ENCODE results near the gene HK2. TPM values are rescaled to one million over a fixed set of nuclear protein-coding genes. Genes with fewer than 3 reads are reported as not detected.
"Not testable (repeated sequence)": the region's sequence is repeated elsewhere in the genome, so short reads cannot be mapped to it uniquely, and the experiment has no call there.

Gene HK2
- total RNA-seq, 2 experiments from 2014 or later: 7.7 to 8.9 TPM

GRCh38 chr2:74894272-74894981, 60.5 kb downstream of the HK2 start:
- H3K27me3 Mint-ChIP-seq: no peaks in the 10 kb centered on the region
- ChIA-PET POLR2A (no interaction called here), CTCF (no interaction called here)
- Histone ChIP-seq H3K9me3 (ENCODE audit: control insufficient read depth in 1 of 2, insufficient read depth in 1 of 2, low read length in 2 of 2) (peaks cover 4 to 8% of the 10 kb centered on the region in 2 experiments), H3K27ac (ENCODE audit: low read depth in 1 of 2, low read length in 2 of 2) (no peak overlapping the region), H3K4me3 (ENCODE audit: low read length) (no peak overlapping the region), H3K4me1 (ENCODE audit: insufficient read depth, low read length) (no peaks in the 10 kb centered on the region), H3K27me3 (ENCODE audit: control insufficient read depth in 1 of 2, insufficient read depth in 2 of 2, low read length in 2 of 2) (no peaks in the 10 kb centered on the region), H3K36me3 (ENCODE audit: insufficient read depth, low read length) (no peaks in the 10 kb centered on the region)
- H3K4me1 Mint-ChIP-seq (ENCODE audit: low read depth): no peaks in the 10 kb centered on the region
- DNase-seq (no peak), ATAC-seq (ENCODE audit: poor library complexity) (no peak)
- no peak overlapping the region for H3K27ac Mint-ChIP-seq
- H3K36me3 Mint-ChIP-seq (ENCODE audit: low read depth): peaks cover 68% of the 10 kb centered on the region
- no peak for TF ChIP-seq CTCF (IDR thresholded peaks at IDR 0.05)
- H3K4me3 Mint-ChIP-seq: no peak overlapping the region
- peaks cover 1% of the 10 kb centered on the region for H3K9me3 Mint-ChIP-seq
- intact Hi-C loops (cut with DNase I, micrococcal nuclease): no loop called here

DNA sequence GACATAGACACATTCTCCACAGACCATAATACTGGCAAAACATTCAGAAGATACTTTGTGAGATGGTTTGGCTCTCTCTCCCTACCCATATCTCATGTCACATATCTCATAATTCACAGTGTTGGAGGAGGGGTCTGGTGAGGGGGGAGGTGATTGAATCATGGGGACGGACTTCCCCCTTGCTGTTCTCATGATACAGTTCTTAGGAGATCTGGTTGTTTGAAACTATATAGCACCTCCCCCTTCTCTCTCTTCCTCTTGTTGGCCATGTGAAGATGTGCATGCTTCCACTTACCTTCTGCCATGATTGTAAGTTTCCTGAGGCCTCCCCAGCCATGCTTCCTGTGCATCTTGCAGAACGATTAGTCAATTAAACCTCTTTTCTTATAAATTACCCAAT, 61.1 kb downstream of the HK2 start:
- Mint-ChIP-seq H3K27ac (no peak overlapping the region), H3K27me3 (no peaks in the 10 kb centered on the region), H3K4me1 (ENCODE audit: low read depth) (no peaks in the 10 kb centered on the region), H3K36me3 (ENCODE audit: low read depth) (peaks cover 62% of the 10 kb centered on the region), H3K9me3 (peaks cover 1% of the 10 kb centered on the region), H3K4me3 (no peak overlapping the region)
- Histone ChIP-seq H3K27me3 (ENCODE audit: control insufficient read depth in 1 of 2, insufficient read depth in 2 of 2, low read length in 2 of 2) (no peaks in the 10 kb centered on the region), H3K27ac (ENCODE audit: low read depth in 1 of 2, low read length in 2 of 2) (no peak overlapping the region), H3K4me3 (ENCODE audit: low read length) (no peak overlapping the region), H3K4me1 (ENCODE audit: insufficient read depth, low read length) (no peaks in the 10 kb centered on the region), H3K36me3 (ENCODE audit: insufficient read depth, low read length) (no peaks in the 10 kb centered on the region), H3K9me3 (ENCODE audit: control insufficient read depth in 1 of 2, insufficient read depth in 1 of 2, low read length in 2 of 2) (peaks cover 4 to 8% of the 10 kb centered on the region in 2 experiments)
- CTCF ChIA-PET: no interaction called here
- DNase-seq (no peak), ATAC-seq (ENCODE audit: poor library complexity) (no peak)
- POLR2A ChIA-PET: no interaction called here
- no peak for TF ChIP-seq CTCF (IDR thresholded peaks at IDR 0.05)
- intact Hi-C loops (cut with DNase I, micrococcal nuclease): no loop called here

GRCh38 chr2:74896232-74896631, 62.3 kb downstream of the HK2 start:
- ChIA-PET CTCF (no interaction called here), POLR2A (no interaction called here)
- ATAC-seq (ENCODE audit: poor library complexity): no peak

GRCh38 chr2:74900225-74900624, 66.3 kb downstream of the HK2 start:
- H3K36me3 Mint-ChIP-seq (ENCODE audit: low read depth): peaks cover 16% of the 10 kb centered on the region
- H3K4me1 Mint-ChIP-seq (ENCODE audit: low read depth); H3K36me3 ChIP-seq (ENCODE audit: insufficient read depth, low read length); H3K27ac Mint-ChIP-seq; H3K4me1 ChIP-seq (ENCODE audit: insufficient read depth, low read length); intact Hi-C loops (cut with DNase I, micrococcal nuclease); H3K4me3 ChIP-seq (ENCODE audit: low read length); H3K4me3 Mint-ChIP-seq; ATAC-seq (ENCODE audit: poor library complexity); H3K27me3 ChIP-seq (ENCODE audit: control insufficient read depth in 1 of 2, insufficient read depth in 2 of 2, low read length in 2 of 2); H3K9me3 Mint-ChIP-seq; DNase-seq; POLR2A ChIA-PET; H3K9me3 ChIP-seq (ENCODE audit: control insufficient read depth in 1 of 2, insufficient read depth in 1 of 2, low read length in 2 of 2); H3K27ac ChIP-seq (ENCODE audit: low read depth in 1 of 2, low read length in 2 of 2); H3K27me3 Mint-ChIP-seq: not testable (repeated sequence)
- CTCF ChIA-PET: interaction anchor here (1.0 kb wide), 1 partner anchor 20 kb away, joined by 3 read pairs; no protein-coding TSS in a partner anchor

More at GRCh38 chr2:74896232-74896631, 62.3 kb downstream of the HK2 start:
- DNase-seq: no peak
- H3K27me3 Mint-ChIP-seq: no peaks in the 10 kb centered on the region
- H3K4me3 Mint-ChIP-seq: no peak overlapping the region
- no peak overlapping the region for H3K4me3 ChIP-seq (ENCODE audit: low read length)
- no peak for TF ChIP-seq CTCF (IDR thresholded peaks at IDR 0.05)
- no peaks in the 10 kb centered on the region for H3K36me3 ChIP-seq (ENCODE audit: insufficient read depth, low read length)
- no peaks in the 10 kb centered on the region for H3K4me1 Mint-ChIP-seq (ENCODE audit: low read depth)
- H3K9me3 ChIP-seq (ENCODE audit: control insufficient read depth in 1 of 2, insufficient read depth in 1 of 2, low read length in 2 of 2): peaks cover 4 to 8% of the 10 kb centered on the region in 2 experiments
- H3K9me3 Mint-ChIP-seq: peaks cover 1% of the 10 kb centered on the region
- H3K27ac ChIP-seq (ENCODE audit: low read depth in 1 of 2, low read length in 2 of 2): no peak overlapping the region
- H3K27me3 ChIP-seq (ENCODE audit: control insufficient read depth in 1 of 2, insufficient read depth in 2 of 2, low read length in 2 of 2): no peaks in the 10 kb centered on the region
- H3K27ac Mint-ChIP-seq: no peak overlapping the region
- intact Hi-C loops (cut with DNase I, micrococcal nuclease): no loop called here
- H3K36me3 Mint-ChIP-seq (ENCODE audit: low read depth): peaks cover 50% of the 10 kb centered on the region
- no peaks in the 10 kb centered on the region for H3K4me1 ChIP-seq (ENCODE audit: insufficient read depth, low read length)

Data from CD4-positive, alpha-beta T cell (primary cell).